HEK293T (cell line): Measurements from ENCODE around the gene FGF10.

Source experiments
- FOXM1 ChIP-seq: fragments of 450-650 bp; IDR thresholded peaks from 2 replicates; pipeline ENCODE4 v1.6.1; 2017; ENCODE audit warnings: mild to moderate bottlenecking, borderline replicate concordance
- HDGF ChIP-seq: fragments of 450-650 bp; IDR thresholded peaks from 2 replicates; pipeline ENCODE4 v1.6.1; 2017; ENCODE audit warnings: antibody characterized with exemption, borderline replicate concordance
- SP1 ChIP-seq: fragments of 450-650 bp; IDR thresholded peaks from 2 replicates; pipeline ENCODE4 v1.6.1; 2017
- TF ChIP-seq, protein P1 (sequence below): fragments of 450-650 bp; IDR thresholded peaks from 2 replicates; pipeline ENCODE4 v1.6.1; 2016

DNA sequence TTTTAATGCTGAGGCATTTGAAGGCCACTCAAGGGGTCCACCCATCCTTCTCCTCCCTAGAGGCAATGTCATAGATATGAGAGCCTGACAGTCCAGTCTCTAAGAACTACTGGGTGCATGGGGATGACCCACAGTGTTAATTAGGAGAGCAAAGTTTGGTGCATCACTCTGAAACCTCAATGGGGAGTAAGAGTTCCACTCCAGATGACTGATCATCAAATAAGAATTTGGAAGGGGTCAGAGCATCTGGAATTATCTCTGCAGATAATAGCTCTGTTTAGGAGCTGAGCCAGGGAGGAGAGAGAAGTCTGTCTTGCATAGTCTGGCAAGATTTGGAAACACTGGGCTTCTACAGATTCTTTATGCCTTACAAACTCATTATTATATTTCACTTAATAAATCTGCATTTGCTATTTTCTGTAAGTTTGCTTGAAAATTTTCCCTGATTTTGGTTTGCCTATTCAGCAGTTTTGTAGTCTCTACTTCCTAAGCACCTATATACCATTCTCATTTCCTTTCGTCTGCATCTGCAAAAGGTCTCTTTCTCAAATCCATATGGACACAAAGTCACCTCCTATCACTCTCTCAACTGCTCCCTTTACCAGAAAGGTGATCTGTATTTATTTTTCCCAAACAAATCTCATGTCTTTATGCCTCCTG is 27.7 kb downstream of the FGF10 start:
- TF ChIP-seq, protein P1, sequence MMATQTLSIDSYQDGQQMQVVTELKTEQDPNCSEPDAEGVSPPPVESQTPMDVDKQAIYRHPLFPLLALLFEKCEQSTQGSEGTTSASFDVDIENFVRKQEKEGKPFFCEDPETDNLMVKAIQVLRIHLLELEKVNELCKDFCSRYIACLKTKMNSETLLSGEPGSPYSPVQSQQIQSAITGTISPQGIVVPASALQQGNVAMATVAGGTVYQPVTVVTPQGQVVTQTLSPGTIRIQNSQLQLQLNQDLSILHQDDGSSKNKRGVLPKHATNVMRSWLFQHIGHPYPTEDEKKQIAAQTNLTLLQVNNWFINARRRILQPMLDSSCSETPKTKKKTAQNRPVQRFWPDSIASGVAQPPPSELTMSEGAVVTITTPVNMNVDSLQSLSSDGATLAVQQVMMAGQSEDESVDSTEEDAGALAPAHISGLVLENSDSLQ: no peak
- TF ChIP-seq HDGF (no peak), SP1 (no peak), FOXM1 (no peak)
